HCT116 (cell line): ENCODE results near the gene SLC23A1. TPM values are rescaled to one million over a fixed set of nuclear protein-coding genes. Genes with fewer than 3 reads are reported as not detected.
"Not testable (repeated sequence)": the region's sequence is repeated elsewhere in the genome, so short reads cannot be mapped to it uniquely, and the experiment has no call there.

Source experiments
- ATAC-seq: fragments of 200-7000 bp; cut with Tn5 transposase; 2 replicates; pipeline ENCODE4 v1.9.1; 2020; ENCODE audit warnings: mild to moderate bottlenecking, moderate library complexity
- BruUV-seq: library from RNA; stranded (reverse); fragments of 400-500 nt; replicated peaks from 2 replicates; lab custom pipeline; 2021; lab: Mats Ljungman, UMichigan
- CTCF ChIA-PET: fragments of 300-600 bp; sonication (Branson Sonifier 250); formaldehyde crosslinking; loops from one replicate; lab custom pipeline; 2021; ENCODE audit warnings: antibody characterized with exemption; lab: Charles Lee
- POLR2A ChIA-PET: fragments of 300-600, 350-600 bp; sonication (Branson Sonifier 250); formaldehyde crosslinking; loops from one replicate; lab custom pipeline; 2021; ENCODE audit warnings: antibody characterized with exemption; lab: Charles Lee
- RAD21 ChIA-PET, 2 experiments: fragments of 300-600 bp; sonication (Branson Sonifier 250); formaldehyde crosslinking; loops; one replicate each; lab custom pipeline; 2023; ENCODE audit warnings: low total read pairs in 2 of 2; ENCODE audit not compliant: uncharacterized antibody in 2 of 2, unreplicated experiment in 2 of 2, low non-redundant PET in 1 of 2; lab: Charles Lee
- DNase-seq: peaks from one replicate; pipeline ENCODE4 v3.0.0-alpha.2; 2010; ENCODE audit warnings: low read depth, low spot score
- H2AFZ ChIP-seq: fragments of 200-600 bp; shearing (Covaris generic), sonication (generic); 2 replicates; pipeline ENCODE4 v1.6.1; 2017; ENCODE audit warnings: low read depth, mixed run types, mixed read lengths, antibody characterized with exemption, low read length; ENCODE audit not compliant: poor library complexity, severe bottlenecking
- H3K27ac ChIP-seq: 2 replicates; pipeline ENCODE4 v1.5.1; 2012; ENCODE audit warnings: low read depth, low read length
- H3K27me3 ChIP-seq: fragments of 200-600 bp; sonication (generic); 2 replicates; pipeline ENCODE4 v1.6.1; 2016; ENCODE audit warnings: mixed run types, low read length, mixed read lengths; ENCODE audit not compliant: insufficient read depth
- H3K36me3 ChIP-seq, 2 experiments: fragments of 200-500 bp in 1 of 2; fragments of 200-600 bp in 1 of 2; sonication (Bioruptor generic) in 1 of 2; sonication (generic) in 1 of 2; 2 replicates each; pipeline versions ENCODE4 v1.5.1 to v1.6.1; 2014 to 2016; ENCODE audit warnings: low read length in 2 of 2, inconsistent platforms in 1 of 2, mixed read lengths in 1 of 2, mixed run types in 1 of 2; ENCODE audit not compliant: insufficient read depth in 2 of 2, control insufficient read depth in 1 of 2
- H3K4me1 ChIP-seq, 2 experiments: fragments of 200-600 bp in 1 of 2; sonication (generic) in 1 of 2; 2 replicates each; pipeline versions ENCODE4 v1.5.1 to v1.6.1; 2012 to 2017; ENCODE audit warnings: low read length in 2 of 2, inconsistent platforms in 1 of 2, mild to moderate bottlenecking in 1 of 2, mixed read lengths in 1 of 2, mixed run types in 1 of 2, moderate library complexity in 1 of 2; ENCODE audit not compliant: insufficient read depth in 2 of 2, control insufficient read depth in 1 of 2
- H3K4me2 ChIP-seq: fragments of 200-600 bp; sonication (generic); 2 replicates; pipeline ENCODE4 v1.6.1; 2017; ENCODE audit warnings: mixed run types, low read length, mixed read lengths
- H3K4me3 ChIP-seq, 2 experiments: fragments of 200-600 bp in 1 of 2; sonication (generic) in 1 of 2; replicated peaks in 1 of 2; 2 replicates each; pipeline ENCODE4 v1.5.1; 2011 to 2016; ENCODE audit warnings: low read length in 2 of 2, control low read depth in 1 of 2, low read depth in 1 of 2, mild to moderate bottlenecking in 1 of 2, mixed read lengths in 1 of 2, mixed run types in 1 of 2
- H3K79me2 ChIP-seq: fragments of 200-600 bp; sonication (generic); 2 replicates; pipeline ENCODE4 v1.6.1; 2017; ENCODE audit warnings: mild to moderate bottlenecking, mixed run types, low read length, moderate library complexity, mixed read lengths; ENCODE audit not compliant: insufficient read depth
- H3K9ac ChIP-seq: fragments of 200-600 bp; sonication (generic); 2 replicates; pipeline ENCODE4 v1.6.1; 2016; ENCODE audit warnings: low read length, mixed read lengths
- H3K9me2 ChIP-seq: fragments of 200-600 bp; sonication (generic), shearing (Covaris generic); 2 replicates; pipeline ENCODE4 v1.6.1; 2017; ENCODE audit warnings: mixed run types, mild to moderate bottlenecking, moderate library complexity; ENCODE audit not compliant: insufficient read depth
- H3K9me3 ChIP-seq, 2 experiments: fragments of 200-500 bp in 1 of 2; fragments of 200-600 bp in 1 of 2; sonication (Bioruptor generic) in 1 of 2; sonication (generic) in 1 of 2; 2 replicates each; pipeline ENCODE4 v1.6.1; 2014 to 2017; ENCODE audit warnings: low read length in 2 of 2, mixed read lengths in 2 of 2, inconsistent platforms in 1 of 2, low read depth in 1 of 2, mild to moderate bottlenecking in 1 of 2, mixed run types in 1 of 2, moderate library complexity in 1 of 2; ENCODE audit not compliant: control insufficient read depth in 1 of 2, insufficient read depth in 1 of 2
- H4K20me1 ChIP-seq: fragments of 200-600 bp; sonication (generic), shearing (Covaris generic); 2 replicates; pipeline ENCODE4 v1.6.1; 2017; ENCODE audit warnings: mixed run types, mild to moderate bottlenecking, moderate library complexity; ENCODE audit not compliant: insufficient read depth
- EZH2phosphoT487 ChIP-seq: fragments of 200-600 bp; IDR thresholded peaks from 2 replicates; pipeline ENCODE4 v1.6.1; 2018; ENCODE audit warnings: antibody characterized with exemption, borderline replicate concordance
- JUND ChIP-seq: IDR thresholded peaks from 2 replicates; pipeline ENCODE4 v1.6.1; 2012
- SRF ChIP-seq: IDR thresholded peaks from 2 replicates; pipeline ENCODE4 v1.6.1; 2012; ENCODE audit warnings: low read depth
- TCF7L2 ChIP-seq: IDR thresholded peaks from 2 replicates; pipeline ENCODE4 v1.7.0; 2011; ENCODE audit warnings: borderline replicate concordance, inconsistent platforms; ENCODE audit not compliant: insufficient read depth, insufficient read length; ENCODE audit errors: extremely low read depth
- YY1 ChIP-seq: IDR thresholded peaks from 2 replicates; pipeline ENCODE4 v1.6.1; 2011; ENCODE audit warnings: low read length, low read depth, moderate library complexity, mild to moderate bottlenecking; ENCODE audit not compliant: insufficient replicate concordance; ENCODE audit errors: extremely low read depth
- ZBTB33 ChIP-seq: IDR thresholded peaks from 2 replicates; pipeline ENCODE4 v1.6.1; 2011; ENCODE audit warnings: mild to moderate bottlenecking, low read length, moderate library complexity; ENCODE audit not compliant: insufficient replicate concordance; ENCODE audit errors: extremely low read depth
- ZFX ChIP-seq: fragments of 450-650 bp; IDR thresholded peaks from 2 replicates; pipeline ENCODE4 v1.6.1; 2017
- intact Hi-C: fragments of 100-400 bp; cut with micrococcal nuclease; formaldehyde crosslinking; loops from 2 replicates; pipeline ENCODE4 v1.10.0; 2022
- total RNA-seq: library from RNA; stranded (reverse); gene quantifications from one replicate; pipeline ENCODE4 v1.2.1, GENCODE V29; 2021; ENCODE audit not compliant: unreplicated experiment

Gene SLC23A1
- total RNA-seq, 1 experiment from 2014 or later, result not detected

GRCh38 chr5:139410121-139410992 lies 27.3 kb upstream of the SLC23A1 start:
- ChIA-PET CTCF (interaction anchor here (2.5 kb wide), 1 partner anchor 12 kb away, joined by 7 read pairs; no protein-coding TSS in a partner anchor), POLR2A (no interaction called here), RAD21 (no interaction called here)
- H3K4me2 ChIP-seq, result no peak overlapping the region
- H3K27me3 ChIP-seq, result no peaks in the 10 kb centered on the region
- no peaks in the 10 kb centered on the region for H3K4me1 ChIP-seq
- DNase-seq (no peak), ATAC-seq (no peak)
- no peaks in the 10 kb centered on the region for H4K20me1 ChIP-seq
- no peaks in the 10 kb centered on the region for H3K9me3 ChIP-seq
- no peaks in the 10 kb centered on the region for H3K36me3 ChIP-seq
- H3K9ac ChIP-seq, result no peak overlapping the region
- H3K4me3 ChIP-seq, result no peak overlapping the region
- TF ChIP-seq YY1, result no peak
- TF ChIP-seq ZFX, result no peak
- no peak for TF ChIP-seq TCF7L2
- TF ChIP-seq EZH2phosphoT487, result no peak
- no peak for TF ChIP-seq SRF
- no peak for TF ChIP-seq ZBTB33
- TF ChIP-seq JUND, result no peak
- intact Hi-C loops, result no loop called here
- no peak overlapping the region for H3K27ac ChIP-seq
- BruUV-seq, result no TSS peak
- no peaks in the 10 kb centered on the region for H3K9me2 ChIP-seq
- H2AFZ ChIP-seq, result no peak overlapping the region
- H3K79me2 ChIP-seq, result no peaks in the 10 kb centered on the region

- H4K20me1 ChIP-seq, H3K36me3 ChIP-seq, H2AFZ ChIP-seq, H3K27ac ChIP-seq, H3K9me3 ChIP-seq, H3K27me3 ChIP-seq, DNase-seq, H3K9me2 ChIP-seq, intact Hi-C loops, H3K4me1 ChIP-seq, H3K79me2 ChIP-seq, CTCF ChIA-PET, RAD21 ChIA-PET, POLR2A ChIA-PET, H3K9ac ChIP-seq, H3K4me2 ChIP-seq, H3K4me3 ChIP-seq, BruUV-seq, ATAC-seq: not testable (repeated sequence)
Observed at GRCh38 chr5:139409116-139409515, 26.0 kb upstream of the SLC23A1 start.
